ENCODE results near the gene CHCHD5.
"Not testable (repeated sequence)": the region's sequence is repeated elsewhere in the genome, so short reads cannot be mapped to it uniquely, and the experiment has no call there.

Gene CHCHD5

DNA sequence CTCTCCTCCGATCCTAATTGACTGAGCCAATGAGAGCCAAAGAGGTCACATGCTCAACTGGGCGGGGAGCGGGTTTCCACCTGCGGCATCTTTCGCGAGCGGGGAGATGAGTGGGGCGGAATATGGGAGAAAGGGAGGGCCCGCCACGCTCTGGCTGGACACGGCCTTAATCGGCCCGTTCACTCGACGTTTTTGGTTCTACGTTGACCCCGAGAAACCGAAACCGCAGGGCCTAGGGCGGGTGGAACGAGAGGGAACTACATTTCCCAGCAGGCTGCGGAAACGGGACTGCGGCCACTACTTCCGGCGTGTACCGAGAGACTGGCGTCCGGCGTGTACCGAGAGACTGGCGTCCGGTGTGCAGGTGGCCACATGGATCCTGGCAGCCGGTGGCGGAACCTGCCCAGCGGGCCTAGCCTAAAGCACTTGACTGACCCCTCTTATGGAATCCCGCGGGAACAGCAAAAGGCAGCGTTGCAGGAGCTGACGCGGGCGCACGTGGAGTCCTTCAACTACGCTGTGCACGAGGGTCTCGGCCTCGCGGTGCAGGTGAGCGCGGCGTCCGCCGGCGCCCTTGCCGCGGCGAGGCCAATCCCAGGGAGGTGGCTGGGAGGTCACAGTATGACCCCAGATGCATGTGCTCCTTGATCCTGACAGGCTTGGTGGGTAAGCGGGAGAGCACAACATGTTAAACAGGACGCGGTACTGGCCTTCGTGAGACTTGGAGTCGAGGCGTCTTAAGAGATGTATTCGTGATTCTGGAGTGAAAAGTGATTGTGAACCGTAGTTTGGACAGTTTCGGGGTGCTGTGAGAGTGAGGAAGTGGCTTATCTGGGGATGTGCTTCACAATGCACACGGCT lies 42.1 kb upstream of the CHCHD5 start, which contains the start of gene POLR1B:
POLR1B (plus strand) TSS at position 343 of the 861 bp plus-strand sequence; CDS start at position 373, 30 bp downstream.
- DNase-seq (ENCODE audit: low read depth) = peak; percentile 64
- TF ChIP-seq, protein P1, sequence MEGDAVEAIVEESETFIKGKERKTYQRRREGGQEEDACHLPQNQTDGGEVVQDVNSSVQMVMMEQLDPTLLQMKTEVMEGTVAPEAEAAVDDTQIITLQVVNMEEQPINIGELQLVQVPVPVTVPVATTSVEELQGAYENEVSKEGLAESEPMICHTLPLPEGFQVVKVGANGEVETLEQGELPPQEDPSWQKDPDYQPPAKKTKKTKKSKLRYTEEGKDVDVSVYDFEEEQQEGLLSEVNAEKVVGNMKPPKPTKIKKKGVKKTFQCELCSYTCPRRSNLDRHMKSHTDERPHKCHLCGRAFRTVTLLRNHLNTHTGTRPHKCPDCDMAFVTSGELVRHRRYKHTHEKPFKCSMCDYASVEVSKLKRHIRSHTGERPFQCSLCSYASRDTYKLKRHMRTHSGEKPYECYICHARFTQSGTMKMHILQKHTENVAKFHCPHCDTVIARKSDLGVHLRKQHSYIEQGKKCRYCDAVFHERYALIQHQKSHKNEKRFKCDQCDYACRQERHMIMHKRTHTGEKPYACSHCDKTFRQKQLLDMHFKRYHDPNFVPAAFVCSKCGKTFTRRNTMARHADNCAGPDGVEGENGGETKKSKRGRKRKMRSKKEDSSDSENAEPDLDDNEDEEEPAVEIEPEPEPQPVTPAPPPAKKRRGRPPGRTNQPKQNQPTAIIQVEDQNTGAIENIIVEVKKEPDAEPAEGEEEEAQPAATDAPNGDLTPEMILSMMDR (IDR thresholded peaks at IDR 0.05; ENCODE audit: low read depth, low read length, missing control alignments) = no peak
- peak within 1 kb of the TSS; percentile 95 for H3K4me3 ChIP-seq (ENCODE audit: low read depth, low read length)

DNA sequence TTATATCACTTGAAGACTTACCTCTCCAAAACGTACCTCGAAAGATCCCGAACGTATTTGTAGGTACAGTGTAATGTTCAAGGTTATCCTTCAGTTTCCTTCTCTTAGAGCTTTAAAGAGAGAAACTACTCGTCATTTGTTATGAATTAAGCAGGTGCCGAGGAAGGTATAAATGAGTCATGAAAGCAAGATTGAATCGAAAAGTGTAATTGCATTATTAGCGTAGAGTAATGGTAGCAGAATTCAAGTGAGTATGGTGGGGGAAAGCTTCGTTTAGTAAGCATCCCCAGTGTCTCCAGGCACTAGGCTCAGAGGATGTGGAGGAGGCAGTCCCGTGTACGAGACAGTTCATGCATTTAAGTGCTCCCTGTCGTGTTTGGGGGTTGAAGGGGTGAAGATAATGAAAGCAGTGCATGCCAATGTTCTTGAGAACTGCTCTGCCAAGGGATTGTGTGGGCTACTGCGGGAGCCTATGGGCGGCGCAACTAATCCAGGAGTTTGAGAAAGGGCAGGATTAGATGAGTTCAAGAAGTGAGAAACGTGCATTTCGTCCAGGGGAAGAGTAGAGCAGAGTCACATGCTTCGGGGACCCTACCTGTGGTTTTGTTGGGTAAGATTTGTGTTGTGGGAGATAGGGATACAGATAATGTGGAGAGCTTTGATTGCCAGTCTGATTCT lies 41.3 kb upstream of the CHCHD5 start:
- peak overlapping the region; percentile 95 for H3K4me3 ChIP-seq (ENCODE audit: low read depth, low read length)
- TF ChIP-seq, protein P1 (IDR thresholded peaks at IDR 0.05; ENCODE audit: low read depth, low read length, missing control alignments) = no peak
- no peak for DNase-seq (ENCODE audit: low read depth)

DNA sequence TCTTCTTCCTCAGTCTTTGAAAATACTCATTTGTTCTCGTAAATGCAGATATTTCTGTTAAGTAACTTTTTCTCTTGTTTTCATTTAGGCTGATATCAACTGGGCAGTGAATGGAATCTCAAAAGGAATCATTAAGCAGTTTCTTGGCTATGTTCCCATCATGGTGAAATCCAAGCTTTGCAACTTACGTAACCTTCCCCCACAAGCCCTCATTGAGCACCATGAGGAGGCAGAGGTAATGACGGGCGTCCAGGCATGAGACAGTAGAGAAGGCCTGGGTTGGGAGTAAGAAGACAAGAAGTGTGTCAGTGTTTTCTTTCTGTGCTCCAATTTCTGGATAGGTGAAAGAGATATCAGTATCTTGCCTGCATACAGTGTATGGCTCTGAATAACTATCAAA lies 37.1 kb upstream of the CHCHD5 start:
- TF ChIP-seq, protein P1 (IDR thresholded peaks at IDR 0.05; ENCODE audit: low read depth, low read length, missing control alignments) = no peak
- no peak overlapping the region for H3K4me3 ChIP-seq (ENCODE audit: low read depth, low read length)
- no peak for DNase-seq (ENCODE audit: low read depth)

DNA sequence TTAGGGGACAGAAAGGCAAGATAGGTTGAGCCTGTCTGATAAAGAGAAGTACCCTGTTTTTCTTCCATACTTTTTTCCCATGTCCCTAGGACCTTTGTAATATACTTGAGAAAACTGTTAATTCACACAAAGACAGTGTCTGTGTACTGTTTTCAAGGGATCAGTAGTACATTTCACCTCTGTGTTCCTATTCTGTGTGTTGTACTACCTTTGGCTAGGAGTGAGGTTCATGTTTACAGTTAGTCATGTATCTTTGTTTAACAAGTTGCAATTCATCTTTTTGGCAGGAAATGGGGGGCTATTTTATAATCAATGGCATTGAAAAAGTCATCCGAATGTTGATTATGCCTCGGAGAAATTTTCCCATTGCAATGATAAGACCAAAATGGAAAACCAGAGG lies 35.4 kb upstream of the CHCHD5 start:
- TF ChIP-seq, protein P1 (IDR thresholded peaks at IDR 0.05; ENCODE audit: low read depth, low read length, missing control alignments) = no peak

DNA sequence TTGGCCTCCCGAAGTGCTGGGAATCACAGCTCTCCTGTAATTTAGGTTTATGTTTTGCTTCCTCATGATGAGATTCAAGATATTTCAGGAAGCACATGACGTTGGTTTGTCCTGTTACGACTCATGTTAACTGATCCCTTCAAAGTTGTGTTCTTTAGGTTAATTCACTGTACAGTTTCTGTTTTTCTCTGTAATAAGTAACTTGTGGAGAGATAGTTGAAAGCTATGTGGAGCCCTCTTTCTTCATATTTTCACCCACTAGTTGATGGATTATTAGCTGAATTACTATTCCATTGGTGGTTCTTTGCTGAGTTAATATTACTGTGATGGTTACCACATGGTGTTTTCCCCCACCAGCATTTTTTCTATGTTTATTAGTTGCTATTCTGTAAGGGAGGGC lies 18.3 kb upstream of the CHCHD5 start:
- TF ChIP-seq, protein P1 (IDR thresholded peaks at IDR 0.05; ENCODE audit: low read depth, low read length, missing control alignments) = no peak
- no peak for DNase-seq (ENCODE audit: low read depth)
- H3K4me3 ChIP-seq (ENCODE audit: low read depth, low read length) = no peak overlapping the region

More for the DNA sequence above, 35.4 kb upstream of the CHCHD5 start:
- no peak for DNase-seq (ENCODE audit: low read depth)
- no peak overlapping the region for H3K4me3 ChIP-seq (ENCODE audit: low read depth, low read length)

DNA sequence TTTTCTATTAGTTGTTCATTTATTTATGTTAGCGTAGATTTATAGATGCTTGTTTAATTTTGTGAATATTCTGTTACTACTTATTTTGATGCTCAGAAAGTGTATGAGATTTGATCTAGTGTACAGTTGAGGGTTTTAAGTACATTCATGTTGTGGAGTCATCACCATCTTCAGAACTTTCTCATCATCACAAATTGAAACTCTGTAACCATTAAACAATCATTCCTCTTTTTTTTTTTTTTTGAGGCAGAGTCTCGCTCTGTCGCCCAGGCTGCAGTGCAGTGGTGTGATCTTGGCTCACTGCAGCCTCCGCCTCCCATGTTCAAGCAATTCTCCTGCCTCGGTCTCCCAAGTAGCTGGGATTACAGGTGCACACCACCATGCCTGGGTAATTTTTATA lies 17.9 kb upstream of the CHCHD5 start:
- DNase-seq (ENCODE audit: low read depth); H3K4me3 ChIP-seq (ENCODE audit: low read depth, low read length): not testable (repeated sequence)

DNA sequence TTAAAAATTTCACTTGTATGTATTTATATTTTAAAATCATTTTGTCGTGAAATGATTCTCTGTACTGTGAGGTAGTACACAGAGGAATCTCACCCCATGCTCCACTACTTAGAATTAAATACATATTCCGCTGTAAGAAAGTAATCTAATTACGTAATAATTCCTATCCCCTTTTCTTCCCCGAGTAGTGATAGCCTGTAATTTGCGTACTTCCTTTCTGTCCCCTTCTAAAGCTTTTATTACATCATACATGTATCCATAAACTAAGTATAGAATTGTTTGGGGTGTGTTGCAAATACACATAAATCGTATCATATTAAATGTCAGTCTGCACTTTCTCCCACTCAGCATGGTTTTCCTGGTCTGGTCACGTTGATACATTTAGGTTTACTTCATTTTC lies 12.4 kb upstream of the CHCHD5 start:
- TF ChIP-seq, protein P1 (IDR thresholded peaks at IDR 0.05; ENCODE audit: low read depth, low read length, missing control alignments) = no peak
- H3K4me3 ChIP-seq (ENCODE audit: low read depth, low read length) = no peak overlapping the region
- DNase-seq (ENCODE audit: low read depth) = no peak

Measured in GM12864 (cell line).